GM21723 (cell line): ENCODE data around the gene ASIC2.

Experiments
- ATAC-seq: cut with Tn5 transposase; IDR thresholded peaks from one replicate; pipeline ENCODE4 v1.9.1; 2021; ENCODE audit warnings: mild to moderate bottlenecking, moderate library complexity; ENCODE audit not compliant: unreplicated experiment

ASIC2 gene

DNA sequence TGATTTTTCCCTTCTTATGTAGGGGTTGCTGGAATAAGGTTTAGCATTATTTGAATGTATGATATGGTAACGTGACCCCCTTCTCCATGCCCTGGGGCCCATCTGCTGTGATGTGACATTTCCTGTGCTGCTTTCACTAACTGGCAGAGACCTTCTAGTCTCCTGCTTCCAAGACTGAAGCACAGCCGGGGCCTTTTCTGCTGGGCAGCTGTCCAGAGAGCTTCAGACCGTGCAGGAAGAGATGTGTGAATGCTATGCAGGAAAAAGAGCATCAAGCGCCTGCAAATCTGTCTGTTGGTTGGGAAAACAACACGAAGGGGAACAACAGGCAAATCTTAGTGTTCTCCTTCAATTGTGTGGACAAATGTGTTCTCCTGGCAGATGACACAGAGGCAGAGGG, 173.0 kb downstream of the ASIC2 start:
- ATAC-seq: no peak

DNA sequence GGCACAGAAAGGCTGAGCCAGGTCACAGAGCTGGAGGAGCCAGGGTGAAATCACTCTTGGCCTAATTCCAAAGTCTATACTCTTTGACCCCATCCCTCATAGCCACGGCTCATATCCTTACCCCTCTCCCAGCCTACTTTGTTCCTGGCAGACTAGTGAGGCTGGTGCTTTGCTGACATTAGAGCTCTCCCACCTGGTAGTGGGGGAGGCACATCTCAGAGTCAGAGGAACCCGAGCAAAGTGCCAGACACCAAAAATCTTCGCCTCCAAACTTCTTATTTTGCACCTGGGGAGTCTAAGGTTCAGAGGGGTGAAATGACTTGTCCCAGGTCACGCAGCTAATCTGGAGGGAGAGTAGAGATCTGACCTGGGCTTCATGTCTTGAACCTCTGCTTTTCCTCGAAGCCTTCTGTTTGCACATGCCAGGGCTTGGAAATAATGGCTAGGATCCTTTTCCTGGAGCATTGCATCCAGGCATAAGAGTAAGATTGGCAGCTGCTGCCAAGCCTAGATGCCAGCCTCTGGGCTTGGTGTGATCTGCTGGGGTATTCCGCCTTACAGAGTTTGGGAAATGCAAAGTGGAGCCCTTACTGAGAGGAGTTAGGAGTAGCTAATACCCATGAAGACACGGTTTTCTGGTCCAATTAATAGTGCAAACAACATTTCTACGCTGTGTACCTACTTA, 174.6 kb downstream of the ASIC2 start:
- no peak for ATAC-seq

GRCh38 chr17:33116021-33116551, 177.0 kb downstream of the ASIC2 start:
- ATAC-seq: no peak

DNA sequence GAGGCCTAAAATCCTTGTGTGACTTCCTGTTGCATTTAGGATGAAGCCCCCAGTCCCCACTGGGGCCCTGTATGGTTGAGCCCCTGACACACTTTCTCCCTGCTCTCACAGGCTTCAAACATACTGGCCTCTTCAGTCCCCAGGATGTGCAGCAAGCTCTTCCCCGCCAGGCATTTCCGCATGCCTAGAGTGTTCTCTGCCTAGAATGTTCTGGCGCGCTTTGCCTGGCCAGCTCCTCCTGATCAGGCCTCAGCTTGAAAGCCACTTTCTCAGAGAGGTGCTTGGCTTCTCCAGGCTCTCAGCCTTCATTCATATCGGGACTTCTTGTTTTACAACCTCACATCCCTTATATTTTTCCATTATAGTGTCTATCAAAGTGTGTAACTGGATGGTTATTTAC, 177.7 kb downstream of the ASIC2 start:
- no peak for ATAC-seq

- ATAC-seq: no peak
These were observed 179.1 kb downstream of the ASIC2 start for GRCh38 chr17:33113991-33114370.

DNA sequence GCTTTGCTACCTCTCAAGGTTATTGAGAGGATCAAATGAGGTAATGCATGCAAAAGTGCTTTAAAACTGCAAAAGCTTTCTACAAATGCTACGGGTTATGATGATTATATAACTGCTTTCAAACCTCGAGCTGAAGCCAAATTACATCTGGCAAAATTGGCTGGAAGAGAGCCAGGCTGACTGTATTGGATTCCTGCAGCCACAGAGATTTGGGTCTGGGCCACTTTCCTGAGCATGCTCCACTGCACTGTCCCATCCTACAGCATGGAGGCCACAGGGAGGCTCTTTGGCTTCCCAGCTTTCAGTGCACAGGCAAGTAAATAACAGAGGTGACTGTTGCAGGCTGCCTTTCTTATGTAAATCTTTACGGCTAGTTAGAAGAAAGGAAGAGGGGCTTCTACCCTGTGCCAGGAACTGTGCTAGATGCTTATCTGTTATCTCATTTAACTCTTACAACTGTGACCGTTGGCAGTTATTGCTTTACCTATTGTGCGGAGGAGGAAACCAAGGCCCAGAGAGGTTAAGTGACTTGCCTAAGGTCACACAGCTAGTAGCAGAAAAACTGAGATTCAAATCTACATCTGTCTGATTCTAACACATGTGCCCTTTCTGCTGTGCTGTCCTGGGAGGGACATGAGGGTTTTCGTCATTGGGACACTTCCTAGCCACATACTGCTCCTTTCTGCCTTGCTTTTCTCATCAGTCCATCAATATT, 179.7 kb downstream of the ASIC2 start:
- ATAC-seq: no peak

DNA sequence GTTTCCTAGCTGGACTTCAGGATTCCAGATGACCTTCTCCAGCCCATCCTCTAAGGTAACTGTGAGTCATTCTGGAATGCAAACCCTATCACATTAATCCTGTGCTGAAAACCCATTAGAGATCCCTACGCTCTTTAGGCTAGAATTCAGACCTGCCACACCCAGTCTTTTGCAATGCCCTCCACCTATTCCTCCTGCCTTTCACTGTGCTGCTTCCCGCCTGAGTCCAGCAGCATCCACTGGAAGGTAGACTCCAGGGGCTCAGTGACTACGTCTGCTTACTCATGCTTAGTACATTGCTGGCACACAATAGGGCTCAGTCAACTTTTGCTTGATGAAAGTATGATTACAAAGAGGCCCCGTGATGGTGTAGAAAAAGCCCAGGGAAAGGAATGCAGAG, 180.3 kb downstream of the ASIC2 start:
- no peak for ATAC-seq

DNA sequence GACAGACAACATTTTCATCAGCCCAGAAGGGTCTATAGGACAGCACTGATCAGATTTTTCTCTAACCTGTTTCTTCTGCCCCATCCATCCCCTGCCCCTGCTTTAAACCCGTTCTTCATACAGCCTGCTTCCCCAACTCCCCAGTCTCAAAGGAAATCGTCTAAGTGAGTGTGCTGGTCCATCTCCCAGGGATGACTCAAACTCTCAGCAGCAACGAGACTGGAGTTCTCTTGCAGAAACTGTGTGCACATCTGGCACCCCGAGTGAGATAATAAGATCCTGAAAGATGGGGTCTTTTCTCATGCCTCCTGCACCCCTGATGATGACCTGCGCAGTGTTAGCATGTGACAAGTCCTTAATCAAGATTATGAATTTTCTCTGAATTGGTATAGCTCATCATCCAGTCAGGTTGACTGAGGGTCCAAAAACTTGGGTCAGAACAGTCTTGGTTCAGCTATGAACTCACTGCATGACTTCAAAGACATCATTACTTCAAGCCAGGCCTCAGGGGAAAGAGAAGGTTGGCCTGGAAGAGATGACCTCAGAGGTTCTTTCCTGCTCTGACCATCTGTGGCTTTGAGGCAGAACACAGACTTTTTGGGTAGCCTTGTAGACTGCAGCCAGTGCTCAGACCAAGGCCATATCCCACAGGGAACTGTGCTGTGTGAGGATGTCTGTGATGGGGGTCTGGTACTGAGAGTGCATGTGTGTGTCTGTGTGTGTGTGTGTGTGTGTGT, 183.6 kb downstream of the ASIC2 start:
- no peak for ATAC-seq

DNA sequence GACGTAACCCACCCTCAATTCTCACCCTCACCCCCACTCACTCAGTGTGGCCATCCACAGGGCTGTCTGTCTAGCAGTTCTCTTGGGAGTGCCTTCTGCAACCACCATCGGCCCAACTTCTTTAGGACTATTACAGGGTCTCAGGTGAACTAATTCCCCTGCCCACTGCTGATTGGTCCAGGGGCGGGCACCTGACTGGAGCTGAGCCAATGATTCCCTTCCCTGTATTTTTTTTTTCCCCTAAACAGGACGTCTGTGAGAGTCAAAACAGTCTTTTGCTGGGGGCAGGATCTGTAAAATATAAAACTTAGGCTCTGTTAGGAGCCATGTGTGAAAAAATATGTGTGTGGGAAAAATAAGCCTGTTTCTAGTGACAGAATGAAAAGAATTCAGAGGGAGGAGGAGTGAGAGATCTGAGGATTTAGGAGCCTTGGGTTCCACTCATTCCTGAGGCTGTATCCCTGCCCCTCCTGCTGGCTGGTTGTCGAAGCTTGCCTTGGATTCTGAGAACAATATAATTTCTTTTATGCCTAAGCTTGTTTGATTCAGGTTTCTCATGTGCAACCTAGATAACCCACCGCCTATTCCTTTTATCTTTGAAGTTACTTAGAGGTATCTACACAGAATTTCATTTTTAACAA, 186.4 kb downstream of the ASIC2 start:
- ATAC-seq: no peak

DNA sequence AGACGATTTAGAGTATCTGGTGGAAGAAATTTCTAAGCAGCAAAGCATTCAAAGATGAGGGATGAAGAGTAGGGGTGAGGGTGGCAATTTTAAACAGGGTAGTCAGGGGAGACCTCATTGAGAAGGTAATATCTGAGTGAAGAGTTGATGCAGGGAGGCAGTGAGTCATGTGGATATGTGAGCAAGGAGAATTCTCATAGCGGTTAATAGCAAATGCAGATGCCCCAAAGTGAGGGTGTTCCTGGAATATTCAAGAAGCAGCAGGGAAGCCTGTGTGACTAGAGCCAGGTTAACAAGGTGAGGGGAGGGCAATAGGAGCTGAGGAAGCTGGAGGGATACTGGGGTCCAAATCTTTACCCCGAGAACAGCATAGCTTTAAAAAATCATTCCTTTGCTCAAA, 187.2 kb downstream of the ASIC2 start:
- ATAC-seq: no peak

DNA sequence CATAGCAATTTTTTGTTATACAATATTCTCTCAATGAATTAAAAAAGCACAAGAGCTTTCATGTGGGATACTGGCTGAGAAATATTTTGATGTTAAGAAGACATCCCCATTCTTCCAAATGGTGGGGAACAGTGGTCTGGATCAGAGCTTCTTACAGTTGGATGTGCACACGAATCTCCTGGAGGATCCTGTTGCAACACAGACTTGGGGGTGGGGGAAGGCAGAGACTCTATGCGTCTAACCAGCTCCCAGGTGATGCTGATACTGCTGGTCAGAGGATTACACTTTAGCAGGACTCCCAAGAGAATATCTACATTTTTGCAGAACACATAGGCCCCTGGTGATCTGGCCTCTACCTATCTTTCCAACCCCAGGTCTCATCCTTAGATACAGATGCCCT, 193.2 kb downstream of the ASIC2 start:
- no peak for ATAC-seq

- no peak for ATAC-seq
These were observed 193.8 kb downstream of the ASIC2 start for GRCh38 chr17:33099252-33099651.

DNA sequence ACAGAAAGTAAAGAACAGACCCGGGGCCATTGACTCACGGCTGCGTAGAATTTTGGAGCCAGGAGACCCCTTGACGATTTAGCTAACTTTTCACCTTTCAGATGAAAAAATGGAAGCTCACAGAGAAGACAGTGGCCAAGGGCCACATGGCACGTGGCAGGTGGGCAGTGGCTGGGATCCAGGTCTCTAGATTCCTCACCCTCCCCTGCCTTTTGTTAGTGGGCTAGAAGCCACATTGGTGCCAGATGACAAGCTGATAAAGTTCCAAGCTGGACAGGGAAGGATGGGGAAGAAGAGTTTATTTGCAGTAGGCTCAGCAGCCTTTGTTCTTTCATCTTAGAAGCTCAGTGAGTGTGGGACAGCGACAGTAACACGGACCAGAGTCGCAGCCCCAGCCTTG, 195.7 kb downstream of the ASIC2 start:
- no peak for ATAC-seq

GRCh38 chr17:33096161-33096560, 196.9 kb downstream of the ASIC2 start:
- ATAC-seq: no peak

- no peak for ATAC-seq
These were observed 201.8 kb downstream of the ASIC2 start for GRCh38 chr17:33091271-33091670.

DNA sequence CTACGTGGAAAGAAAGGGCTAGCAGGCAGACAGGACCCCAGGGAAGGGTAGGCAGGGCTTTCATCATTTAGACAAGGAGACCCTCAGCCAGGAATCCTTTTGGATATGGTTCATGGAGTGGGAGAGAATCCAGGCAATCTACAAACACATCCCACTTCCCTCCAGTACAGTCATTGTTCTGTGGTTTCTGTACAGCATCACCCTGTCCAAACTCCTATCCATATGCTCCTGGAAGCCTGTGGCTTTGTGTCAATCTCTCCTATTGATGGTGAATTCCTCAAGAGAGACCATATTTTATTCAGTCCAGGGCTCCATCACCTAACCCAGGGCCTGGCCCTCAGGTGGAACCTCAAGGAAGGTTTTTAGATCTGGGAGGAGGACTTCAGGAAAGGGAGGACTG, 202.3 kb downstream of the ASIC2 start:
- no peak for ATAC-seq

GRCh38 chr17:33086878-33087277, 206.2 kb downstream of the ASIC2 start:
- ATAC-seq: no peak

- ATAC-seq: no peak
These were observed 207.1 kb downstream of the ASIC2 start for GRCh38 chr17:33086041-33086440.

- no peak for ATAC-seq
These were observed 207.8 kb downstream of the ASIC2 start for GRCh38 chr17:33085256-33085655.

- ATAC-seq: no peak
These were observed 208.3 kb downstream of the ASIC2 start for GRCh38 chr17:33084755-33085154.

GRCh38 chr17:33082529-33083173, 210.4 kb downstream of the ASIC2 start:
- ATAC-seq: no peak
